ENCODE data around the gene PRPF40B. TPM values are rescaled to one million over a fixed set of nuclear protein-coding genes. Genes with fewer than 3 reads are reported as not detected.

PRPF40B gene
- total RNA-seq, 1 donor from 2014 or later, result 16.3 TPM

GRCh38 chr12:49626169-49626835 lies 2.9 kb downstream of the PRPF40B start:
- FAIRE-seq, result no peak
- Histone ChIP-seq H3K4me3 (ENCODE audit: low read depth, low read length) (no peak overlapping the region), H3K27me3 (ENCODE audit: control insufficient read depth, insufficient read depth, low read length) (no peaks in the 10 kb centered on the region), H3K36me3 (ENCODE audit: control insufficient read depth, insufficient read depth, low read length) (no peaks in the 10 kb centered on the region)
- no peak for TF ChIP-seq CTCF (IDR thresholded peaks at IDR 0.05; ENCODE audit: insufficient read depth, low read length, severe bottlenecking)
- peak; percentile 22 for DNase-seq (ENCODE audit: low read depth)

- no peak for TF ChIP-seq CTCF (IDR thresholded peaks at IDR 0.05; ENCODE audit: insufficient read depth, low read length, severe bottlenecking)
These were observed 3.5 kb downstream of the PRPF40B start for GRCh38 chr12:49626836-49627235.

GRCh38 chr12:49627752-49628360 lies 4.5 kb downstream of the PRPF40B start:
- no peaks in the 10 kb centered on the region for H3K36me3 ChIP-seq (ENCODE audit: control insufficient read depth, insufficient read depth, low read length)
- H3K27me3 ChIP-seq (ENCODE audit: control insufficient read depth, insufficient read depth, low read length), result no peaks in the 10 kb centered on the region
- no peak for TF ChIP-seq CTCF (IDR thresholded peaks at IDR 0.05; ENCODE audit: insufficient read depth, low read length, severe bottlenecking)
- H3K4me3 ChIP-seq (ENCODE audit: low read depth, low read length), result no peak overlapping the region
- FAIRE-seq (peak; percentile 18), DNase-seq (ENCODE audit: low read depth) (peak; percentile 69)

More at GRCh38 chr12:49626836-49627235, 3.5 kb downstream of the PRPF40B start:
- DNase-seq (ENCODE audit: low read depth) (no peak), FAIRE-seq (no peak)
- Histone ChIP-seq H3K4me3 (ENCODE audit: low read depth, low read length) (no peak overlapping the region), H3K27me3 (ENCODE audit: control insufficient read depth, insufficient read depth, low read length) (no peaks in the 10 kb centered on the region), H3K36me3 (ENCODE audit: control insufficient read depth, insufficient read depth, low read length) (no peaks in the 10 kb centered on the region)

GRCh38 chr12:49631336-49631907 lies 8.1 kb downstream of the PRPF40B start:
- no peak for FAIRE-seq
- no peak overlapping the region for H3K4me3 ChIP-seq (ENCODE audit: low read depth, low read length)
- peaks cover 1% of the 10 kb centered on the region for H3K36me3 ChIP-seq (ENCODE audit: control insufficient read depth, insufficient read depth, low read length)
- no peak for DNase-seq (ENCODE audit: low read depth)
- TF ChIP-seq CTCF (IDR thresholded peaks at IDR 0.05; ENCODE audit: insufficient read depth, low read length, severe bottlenecking), result no peak
- H3K27me3 ChIP-seq (ENCODE audit: control insufficient read depth, insufficient read depth, low read length), result no peaks in the 10 kb centered on the region

GRCh38 chr12:49632401-49632800 lies 9.0 kb downstream of the PRPF40B start:
- no peak for DNase-seq (ENCODE audit: low read depth)
- no peak for FAIRE-seq
- H3K36me3 ChIP-seq (ENCODE audit: control insufficient read depth, insufficient read depth, low read length), result peaks cover 5% of the 10 kb centered on the region
- TF ChIP-seq CTCF (IDR thresholded peaks at IDR 0.05; ENCODE audit: insufficient read depth, low read length, severe bottlenecking), result no peak
- no peak overlapping the region for H3K4me3 ChIP-seq (ENCODE audit: low read depth, low read length)
- H3K27me3 ChIP-seq (ENCODE audit: control insufficient read depth, insufficient read depth, low read length), result no peaks in the 10 kb centered on the region

All from bronchial epithelial cell (primary cell).